Measurements from ENCODE around the gene PGAP6.

DNA sequence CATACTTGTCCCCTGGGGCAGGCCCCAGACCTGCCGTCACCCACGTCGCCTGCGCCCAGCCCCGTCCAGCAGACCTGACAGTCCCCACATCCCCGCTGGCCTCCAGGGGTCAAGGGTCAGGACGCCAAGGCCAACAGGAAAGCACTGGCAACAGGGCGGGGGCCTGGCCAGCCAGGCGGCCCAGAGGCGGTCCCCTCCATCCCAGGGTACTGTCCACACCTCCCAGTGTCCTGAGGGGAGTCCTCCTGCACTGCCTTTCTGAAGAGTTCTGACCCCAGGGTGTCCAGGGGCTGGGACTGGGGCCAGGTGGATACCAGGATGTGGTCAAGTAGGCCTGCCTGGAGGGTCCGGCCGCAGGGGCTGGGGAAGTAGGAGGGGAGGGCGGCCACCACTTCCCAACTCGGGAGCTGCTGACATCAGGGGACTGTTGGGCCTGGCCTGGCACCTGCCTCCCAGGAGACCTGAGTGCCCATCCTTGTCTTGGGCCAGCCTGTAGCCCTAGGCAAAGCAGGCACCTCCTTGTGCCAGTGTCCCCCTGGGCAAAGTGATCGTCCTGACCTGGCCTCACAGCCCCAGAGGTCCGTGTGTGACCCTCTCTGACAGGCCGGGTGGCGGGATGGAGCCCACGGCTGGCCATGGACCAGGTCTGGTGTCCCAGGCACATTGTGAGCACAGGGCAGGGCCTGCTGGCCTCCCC, 22.6 kb downstream of the PGAP6 start:
- no peak for TF ChIP-seq POLR2A (IDR thresholded peaks at IDR 0.05; ENCODE audit: low read depth, low read length)
- no peak for TF ChIP-seq POLR2AphosphoS5 (IDR thresholded peaks at IDR 0.05; ENCODE audit: low read depth, low read length)
- TF ChIP-seq POU2F2 (IDR thresholded peaks at IDR 0.05; ENCODE audit: low read depth, low read length), result no peak
- no peak for TF ChIP-seq PAX5 (IDR thresholded peaks at IDR 0.05; ENCODE audit: insufficient read depth, low read length, severe bottlenecking)

Measured in GM12891 (cell line).